Peyer's patch (tissue), 4 donors: ENCODE results near the gene RNF157. TPM values are rescaled to one million over a fixed set of nuclear protein-coding genes. Genes with fewer than 3 reads are reported as not detected.

Experiments used
- DNase-seq, 3 donors: peaks; one replicate each; pipeline ENCODE4 v3.0.0-alpha.2; 2017 to 2019
- H3K27ac ChIP-seq, 4 donors: fragments of 200-600 bp; sonication (generic); one replicate each; pipeline ENCODE4 v1.5.1; 2016 to 2019
- H3K27me3 ChIP-seq, 2 donors: fragments of 200-600 bp; sonication (generic); one replicate each; pipeline ENCODE4 v1.5.1; 2019
- H3K36me3 ChIP-seq, 3 donors: fragments of 200-600 bp; sonication (generic); one replicate each; pipeline ENCODE4 v1.5.1; 2016 to 2019
- H3K4me1 ChIP-seq, 4 donors: fragments of 200-600 bp; sonication (generic); one replicate each; pipeline ENCODE4 v1.5.1; 2016 to 2019
- H3K4me3 ChIP-seq, 4 donors: fragments of 200-600 bp; sonication (generic); 1 replicate in 3 of 4; 2 replicates in 1 of 4; pipeline ENCODE4 v1.5.1; 2016 to 2019; ENCODE audit warnings: mild to moderate bottlenecking in 1 of 4
- H3K9me3 ChIP-seq, 4 donors: fragments of 200-600 bp; sonication (generic); one replicate each; pipeline ENCODE4 v1.5.1; 2016 to 2019; ENCODE audit warnings: mild to moderate bottlenecking in 1 of 4
- POLR2A ChIP-seq, 2 donors: fragments of 450-650 bp; IDR thresholded peaks; one replicate each; pipeline ENCODE4 v1.5.1; 2017; ENCODE audit warnings: antibody characterized with exemption in 2 of 2, mild to moderate bottlenecking in 2 of 2, moderate library complexity in 2 of 2
- total RNA-seq, 4 donors: library from RNA; depleted of rRNA; stranded (reverse); fragments of >200 nt; gene quantifications; one replicate each; pipeline ENCODE4 v1.1.0, GENCODE V29; 2016
- TF ChIP-seq, protein P1 (sequence below), 6 experiments: fragments of 450-650 bp in 4 of 6; fragments of 200-600 bp in 2 of 6; sonication (generic) in 1 of 6; IDR thresholded peaks; one replicate each; pipeline ENCODE4 v1.5.1; 2017 to 2019; ENCODE audit warnings: antibody characterized with exemption in 6 of 6, mild to moderate bottlenecking in 3 of 6, moderate library complexity in 1 of 6

Gene RNF157
- total RNA-seq = 100 to 1,000 TPM in 2 of 4 donors, 10 to 100 TPM in 2; 73.4 to 115 (median 106) TPM

DNA sequence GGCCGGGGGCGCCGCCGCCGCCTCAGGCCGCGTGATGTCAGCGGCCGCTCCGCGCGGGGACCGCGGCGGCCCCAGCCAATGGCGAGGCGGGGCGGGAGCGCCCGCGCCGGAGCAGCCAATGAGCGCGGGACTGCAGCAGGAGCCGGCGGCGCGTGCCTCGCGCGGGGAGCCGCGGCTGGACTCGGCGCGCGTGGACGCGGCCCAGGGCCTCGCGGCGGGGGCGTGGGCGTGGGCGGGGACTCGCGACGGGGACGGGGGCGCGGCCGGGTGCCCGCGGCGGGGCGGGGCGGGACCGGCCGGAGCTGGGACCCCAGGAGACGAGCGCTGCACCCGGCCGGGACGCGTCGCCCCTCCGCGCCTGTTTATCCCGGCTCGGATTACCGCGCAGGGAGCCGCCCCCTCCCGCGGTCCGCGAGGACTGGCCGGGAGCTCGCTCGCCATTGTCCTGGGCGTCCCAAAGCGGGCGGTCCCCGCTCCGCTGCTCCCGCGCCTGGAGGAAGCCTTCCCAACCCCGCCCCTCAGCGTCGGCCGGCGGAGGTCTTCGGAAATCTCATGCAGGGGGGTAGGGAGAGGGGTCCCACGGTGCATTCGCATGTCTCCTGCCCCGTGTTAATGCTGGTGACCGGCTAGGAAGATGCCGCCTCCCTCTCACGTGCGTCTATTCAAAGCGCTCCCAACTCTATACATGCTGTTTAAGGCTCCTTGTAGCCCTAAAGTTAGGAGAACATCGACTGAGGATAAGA is at the start of gene RNF157:
Gene RNF157 (minus strand): TSS at position 33 of the 743 bp plus-strand sequence. CDS start 253 bp downstream, outside the sequence.
- Histone ChIP-seq H3K4me3 (peak within 1 kb of the TSS; percentile 47 to 87 (median 63)), H3K9me3 (no peaks in the 10 kb centered on the region), H3K4me1 (peaks cover 5 to 24% (median 7%) of the 10 kb centered on the region in 4 donors), H3K27me3 (no peaks in the 10 kb centered on the region), H3K27ac (peak within 1 kb of the TSS; percentile 58 to 91 (median 78)), H3K36me3 (no peaks in the 10 kb centered on the region)
- peak in 1 of 2 donors; percentile 55 for TF ChIP-seq POLR2A (IDR thresholded peaks at IDR 0.05)
- TF ChIP-seq, protein P1, sequence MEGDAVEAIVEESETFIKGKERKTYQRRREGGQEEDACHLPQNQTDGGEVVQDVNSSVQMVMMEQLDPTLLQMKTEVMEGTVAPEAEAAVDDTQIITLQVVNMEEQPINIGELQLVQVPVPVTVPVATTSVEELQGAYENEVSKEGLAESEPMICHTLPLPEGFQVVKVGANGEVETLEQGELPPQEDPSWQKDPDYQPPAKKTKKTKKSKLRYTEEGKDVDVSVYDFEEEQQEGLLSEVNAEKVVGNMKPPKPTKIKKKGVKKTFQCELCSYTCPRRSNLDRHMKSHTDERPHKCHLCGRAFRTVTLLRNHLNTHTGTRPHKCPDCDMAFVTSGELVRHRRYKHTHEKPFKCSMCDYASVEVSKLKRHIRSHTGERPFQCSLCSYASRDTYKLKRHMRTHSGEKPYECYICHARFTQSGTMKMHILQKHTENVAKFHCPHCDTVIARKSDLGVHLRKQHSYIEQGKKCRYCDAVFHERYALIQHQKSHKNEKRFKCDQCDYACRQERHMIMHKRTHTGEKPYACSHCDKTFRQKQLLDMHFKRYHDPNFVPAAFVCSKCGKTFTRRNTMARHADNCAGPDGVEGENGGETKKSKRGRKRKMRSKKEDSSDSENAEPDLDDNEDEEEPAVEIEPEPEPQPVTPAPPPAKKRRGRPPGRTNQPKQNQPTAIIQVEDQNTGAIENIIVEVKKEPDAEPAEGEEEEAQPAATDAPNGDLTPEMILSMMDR (IDR thresholded peaks at IDR 0.05) = no peak
- DNase-seq = peak; percentile 49 to 83 (median 82)

DNA sequence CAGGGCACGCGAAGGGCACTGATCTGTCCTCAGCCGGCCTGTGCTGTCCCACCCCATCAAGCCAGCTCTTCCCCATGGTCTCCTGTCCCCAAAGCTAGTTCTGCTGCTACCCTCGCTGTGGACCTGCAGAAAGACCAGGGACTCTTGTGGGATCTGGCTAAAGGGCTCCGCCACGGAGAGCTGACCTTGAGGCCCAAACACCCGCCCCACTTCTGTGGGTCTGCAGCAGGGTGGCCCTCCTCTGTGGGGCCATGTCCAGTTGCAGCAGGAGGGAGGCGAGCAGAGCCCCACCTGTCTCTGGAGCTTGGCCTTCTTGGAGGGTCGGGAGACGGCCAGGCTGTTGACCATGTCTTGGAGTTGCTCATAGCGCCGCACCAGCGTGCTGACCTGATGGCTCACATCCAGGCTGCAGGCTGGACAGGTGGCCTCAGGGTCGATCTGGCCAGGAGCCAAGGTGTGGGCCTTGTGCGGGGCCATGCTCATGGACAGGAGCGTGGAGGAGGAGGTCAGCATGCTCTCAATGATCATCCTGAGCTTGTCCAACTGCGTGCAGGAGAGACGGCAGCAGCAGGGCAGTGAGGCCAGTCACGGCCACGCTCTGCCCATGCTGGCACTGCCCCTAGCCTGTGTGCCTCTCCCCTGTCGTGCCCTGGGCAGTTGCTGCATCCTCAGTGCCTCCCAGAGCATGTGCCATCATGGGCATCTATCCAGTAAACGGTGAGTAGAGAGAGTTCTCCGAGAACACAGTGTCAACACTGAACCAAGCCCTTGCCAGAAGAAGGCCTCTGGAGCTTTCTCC is 41.5 kb upstream of the RNF157 start:
- H3K27ac ChIP-seq = no peak overlapping the region
- H3K27me3 ChIP-seq = no peaks in the 10 kb centered on the region
- DNase-seq = peak in 1 of 3 donors; percentile 45
- H3K36me3 ChIP-seq = no peaks in the 10 kb centered on the region
- H3K4me3 ChIP-seq = no peak overlapping the region
- no peak for TF ChIP-seq POLR2A (IDR thresholded peaks at IDR 0.05)
- TF ChIP-seq, protein P1 (IDR thresholded peaks at IDR 0.05) = no peak
- H3K4me1 ChIP-seq = no peaks in the 10 kb centered on the region
- no peaks in the 10 kb centered on the region for H3K9me3 ChIP-seq

DNA sequence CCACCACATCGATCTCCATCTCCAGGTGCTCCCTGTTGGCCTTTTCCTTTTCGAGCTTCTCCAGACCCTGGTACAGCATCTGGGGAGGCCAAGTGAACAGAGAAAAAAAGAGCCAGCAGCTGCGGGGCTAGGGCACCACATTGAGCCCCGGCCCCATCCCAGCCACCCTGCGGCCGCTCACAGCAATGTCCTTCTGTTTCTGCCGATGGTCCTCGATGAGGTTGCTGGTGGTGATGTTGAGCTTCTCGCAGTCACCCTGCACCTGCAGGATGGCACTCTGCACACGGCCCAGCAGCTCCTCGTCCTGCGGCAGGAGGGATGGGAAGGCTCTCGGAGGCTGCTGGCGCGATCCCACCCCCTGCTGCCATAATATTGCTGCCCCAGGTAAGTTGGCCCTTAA is 40.4 kb upstream of the RNF157 start:
- no peak for TF ChIP-seq POLR2A (IDR thresholded peaks at IDR 0.05)
- TF ChIP-seq, protein P1 (IDR thresholded peaks at IDR 0.05) = no peak
- Histone ChIP-seq H3K27me3 (no peaks in the 10 kb centered on the region), H3K27ac (no peak overlapping the region), H3K9me3 (no peaks in the 10 kb centered on the region), H3K4me3 (no peak overlapping the region), H3K36me3 (no peaks in the 10 kb centered on the region), H3K4me1 (no peaks in the 10 kb centered on the region)
- DNase-seq = no peak

DNA sequence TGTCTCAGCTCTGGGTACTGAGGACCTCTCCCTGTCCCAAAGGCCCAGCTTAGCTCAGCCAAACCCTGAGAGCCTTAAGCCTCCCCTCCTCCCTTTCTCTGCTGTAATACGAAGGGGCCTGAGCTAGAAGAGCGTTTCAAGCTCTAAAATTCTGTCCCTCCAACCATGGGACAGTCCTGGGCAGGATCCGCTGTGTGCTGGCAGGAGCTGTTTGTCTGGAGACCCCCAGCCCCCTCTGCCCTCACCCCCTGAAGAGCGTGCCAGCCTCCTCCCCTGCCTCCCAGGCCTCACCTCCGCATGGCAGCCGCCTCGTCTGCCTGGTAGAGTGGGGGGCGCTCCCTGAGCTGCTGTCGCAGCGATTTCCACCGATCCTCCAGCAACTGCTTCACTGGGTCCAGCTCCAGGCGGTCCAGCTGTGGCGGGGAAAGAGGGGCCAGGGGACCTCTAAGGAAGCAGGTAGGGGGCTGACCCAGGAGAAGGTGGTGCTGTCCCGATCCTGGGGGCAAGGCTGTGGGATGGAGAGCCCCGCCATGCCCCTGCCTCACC is 39.5 kb upstream of the RNF157 start:
- Histone ChIP-seq H3K27me3 (no peaks in the 10 kb centered on the region), H3K27ac (no peak overlapping the region), H3K4me1 (no peaks in the 10 kb centered on the region), H3K9me3 (no peaks in the 10 kb centered on the region), H3K36me3 (no peaks in the 10 kb centered on the region), H3K4me3 (no peak overlapping the region)
- no peak for DNase-seq
- TF ChIP-seq POLR2A (IDR thresholded peaks at IDR 0.05) = no peak
- TF ChIP-seq, protein P1 (IDR thresholded peaks at IDR 0.05) = no peak

DNA sequence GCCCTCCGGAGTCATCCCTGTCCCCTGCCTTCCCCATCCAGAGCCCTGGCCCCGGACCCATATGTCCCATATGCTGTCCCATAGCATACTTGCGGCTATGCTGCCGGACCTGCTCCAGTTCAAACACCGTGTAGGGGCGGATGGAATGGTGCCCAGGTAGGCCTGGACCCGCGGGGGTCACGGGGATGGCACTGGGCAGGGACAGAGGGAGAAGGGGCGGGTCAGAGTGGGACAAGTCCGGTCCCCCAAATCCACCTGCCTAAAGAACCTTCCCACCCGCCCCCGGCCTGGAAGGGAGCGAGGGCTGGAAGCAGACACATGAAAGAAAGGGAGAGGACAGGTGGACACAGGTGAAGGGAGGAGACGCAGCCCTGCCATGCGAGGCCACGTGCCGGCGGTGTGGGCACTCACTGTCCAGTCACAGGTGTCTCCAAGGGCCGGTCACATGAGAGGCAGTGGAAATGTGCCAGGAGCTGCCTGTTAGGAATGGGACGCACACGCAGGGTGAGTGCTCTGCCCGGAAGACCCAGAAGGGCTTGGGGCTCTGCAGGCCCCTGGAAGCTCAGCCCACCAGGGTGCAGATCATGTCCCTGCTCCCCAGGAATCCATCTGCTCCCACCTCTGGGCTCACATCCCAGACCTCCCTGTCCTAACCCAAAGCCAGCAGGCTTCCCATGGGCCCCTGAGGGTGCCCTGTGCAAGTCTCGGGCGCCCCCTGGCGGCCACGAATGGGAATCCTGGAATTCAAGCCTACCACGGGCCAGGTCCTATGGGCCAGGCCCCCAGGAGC is 38.9 kb upstream of the RNF157 start:
- Histone ChIP-seq H3K4me1 (no peaks in the 10 kb centered on the region), H3K27ac (no peak overlapping the region), H3K27me3 (no peaks in the 10 kb centered on the region), H3K4me3 (no peak overlapping the region), H3K9me3 (no peaks in the 10 kb centered on the region), H3K36me3 (no peaks in the 10 kb centered on the region)
- TF ChIP-seq, protein P1 (IDR thresholded peaks at IDR 0.05) = peak; percentile 92 to 97 (median 96)
- TF ChIP-seq POLR2A (IDR thresholded peaks at IDR 0.05) = peak in 1 of 2 donors; percentile 18
- peak; percentile 88 to 95 (median 89) for DNase-seq
